ENCODE results near the gene PPM1L.
"Not testable (repeated sequence)": the region's sequence is repeated elsewhere in the genome, so short reads cannot be mapped to it uniquely, and the experiment has no call there.

Gene PPM1L

GRCh38 chr3:160941885-160942494 is 186.0 kb downstream of the PPM1L start:
- DNase-seq: no peak

GRCh38 chr3:160943996-160944395 is 188.0 kb downstream of the PPM1L start:
- no peak for DNase-seq

- no peak for DNase-seq
These were observed 189.3 kb downstream of the PPM1L start for GRCh38 chr3:160945336-160945735.

- DNase-seq: no peak
These were observed 192.2 kb downstream of the PPM1L start for GRCh38 chr3:160948273-160948672.

- no peak for DNase-seq
These were observed 193.4 kb downstream of the PPM1L start for GRCh38 chr3:160949460-160949859.

GRCh38 chr3:160950542-160950941 is 194.5 kb downstream of the PPM1L start:
- no peak for DNase-seq

DNA sequence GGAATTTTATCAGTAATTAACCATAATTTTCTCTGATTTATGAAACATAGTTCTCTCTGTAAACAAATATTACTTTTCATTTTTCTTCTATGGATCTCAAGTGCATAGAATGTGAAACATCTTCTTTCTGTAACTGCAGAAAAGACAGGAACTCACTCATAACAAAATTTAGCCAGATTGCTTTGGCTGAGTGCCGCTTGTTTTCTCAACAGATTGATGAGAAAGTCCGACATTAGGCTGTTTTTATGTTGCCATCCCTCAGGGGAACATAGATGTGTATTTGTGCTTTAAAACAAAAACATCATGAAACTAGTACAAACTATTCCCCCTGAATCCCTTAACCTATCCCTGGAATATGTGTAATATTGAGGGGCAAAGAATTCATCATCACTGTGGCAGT is 194.9 kb downstream of the PPM1L start:
- DNase-seq: no peak

GRCh38 chr3:160951642-160952487 is 195.8 kb downstream of the PPM1L start:
- DNase-seq: no peak

GRCh38 chr3:160953686-160954085 is 197.7 kb downstream of the PPM1L start:
- DNase-seq: no peak

- DNase-seq: no peak
These were observed 200.8 kb downstream of the PPM1L start for GRCh38 chr3:160956785-160957184.

DNA sequence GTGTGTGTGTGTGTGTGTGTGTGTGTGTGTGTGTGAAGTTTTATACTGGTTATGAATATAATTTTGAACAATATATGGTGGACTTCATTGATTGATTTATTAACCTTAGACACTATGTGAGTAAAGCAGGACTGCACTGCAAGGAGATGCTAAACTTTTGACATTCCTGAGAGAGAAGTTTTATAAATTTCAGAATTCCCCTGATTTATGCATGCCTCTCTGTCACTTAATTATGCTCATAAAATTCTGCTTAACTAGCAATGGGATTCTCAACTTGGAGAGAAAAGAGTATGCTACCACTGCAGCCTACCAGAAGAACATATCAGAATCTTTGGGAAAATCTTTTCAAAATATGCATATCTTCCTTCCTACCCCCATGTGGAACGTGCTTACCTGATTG is 204.5 kb downstream of the PPM1L start:
- DNase-seq: no peak

GRCh38 chr3:160963949-160964348 is 207.9 kb downstream of the PPM1L start:
- DNase-seq: no peak

GRCh38 chr3:160968761-160969160 is 212.7 kb downstream of the PPM1L start:
- DNase-seq: no peak

DNA sequence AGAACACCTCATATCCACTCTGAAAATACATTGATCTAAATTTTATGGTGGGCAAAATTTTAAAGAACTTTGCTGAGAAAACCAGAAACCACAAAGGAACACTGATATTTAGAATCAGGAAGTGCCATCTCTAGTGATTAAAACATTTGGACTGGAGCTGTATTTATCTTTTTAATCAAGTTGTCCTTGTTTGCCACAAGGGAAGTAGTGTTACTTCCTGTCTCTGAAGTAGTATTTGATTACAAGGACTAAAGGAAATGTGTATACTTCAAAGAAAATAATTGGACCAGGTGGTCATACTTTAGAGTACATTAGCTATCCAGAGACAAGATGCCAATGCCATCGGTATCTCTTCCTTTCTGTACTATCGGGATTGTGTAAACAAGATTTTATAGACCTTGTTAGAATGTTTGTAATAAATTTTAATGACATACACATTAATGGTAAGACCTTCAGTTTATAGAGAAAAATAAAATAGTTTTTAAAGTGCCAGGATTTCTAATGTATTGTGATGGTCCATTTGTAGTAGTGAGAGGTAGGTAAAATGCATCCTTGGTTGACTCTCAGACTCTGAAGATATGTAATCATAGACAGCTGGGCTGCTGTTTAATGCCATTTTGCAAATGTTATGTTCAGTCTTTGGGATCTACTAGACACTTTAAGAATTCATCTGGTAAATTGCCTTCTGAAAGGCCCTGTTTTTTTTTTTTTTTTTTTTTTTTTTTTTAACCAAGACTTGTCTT is 217.2 kb downstream of the PPM1L start:
- no peak for DNase-seq

DNA sequence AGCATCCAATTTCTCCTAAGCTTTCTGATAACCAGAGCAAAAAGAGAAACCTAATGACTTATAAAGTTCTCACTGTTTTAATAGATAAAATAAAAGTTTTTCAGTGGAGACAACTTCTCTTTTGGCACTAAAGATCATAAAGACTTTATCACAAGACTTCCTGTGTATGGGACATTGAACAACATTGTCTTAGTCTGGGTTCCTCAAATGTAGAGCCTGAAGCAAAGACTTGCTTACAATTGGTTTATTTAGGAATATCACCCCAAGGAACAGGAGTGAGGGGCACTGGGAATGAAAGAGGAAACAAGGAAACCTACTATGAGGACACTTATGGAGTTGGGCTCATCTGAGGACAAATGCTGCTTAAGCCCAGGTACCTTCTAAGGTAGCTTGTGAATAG is 221.7 kb downstream of the PPM1L start:
- DNase-seq: no peak

- DNase-seq: no peak
These were observed 224.7 kb downstream of the PPM1L start for GRCh38 chr3:160980740-160981139.

DNA sequence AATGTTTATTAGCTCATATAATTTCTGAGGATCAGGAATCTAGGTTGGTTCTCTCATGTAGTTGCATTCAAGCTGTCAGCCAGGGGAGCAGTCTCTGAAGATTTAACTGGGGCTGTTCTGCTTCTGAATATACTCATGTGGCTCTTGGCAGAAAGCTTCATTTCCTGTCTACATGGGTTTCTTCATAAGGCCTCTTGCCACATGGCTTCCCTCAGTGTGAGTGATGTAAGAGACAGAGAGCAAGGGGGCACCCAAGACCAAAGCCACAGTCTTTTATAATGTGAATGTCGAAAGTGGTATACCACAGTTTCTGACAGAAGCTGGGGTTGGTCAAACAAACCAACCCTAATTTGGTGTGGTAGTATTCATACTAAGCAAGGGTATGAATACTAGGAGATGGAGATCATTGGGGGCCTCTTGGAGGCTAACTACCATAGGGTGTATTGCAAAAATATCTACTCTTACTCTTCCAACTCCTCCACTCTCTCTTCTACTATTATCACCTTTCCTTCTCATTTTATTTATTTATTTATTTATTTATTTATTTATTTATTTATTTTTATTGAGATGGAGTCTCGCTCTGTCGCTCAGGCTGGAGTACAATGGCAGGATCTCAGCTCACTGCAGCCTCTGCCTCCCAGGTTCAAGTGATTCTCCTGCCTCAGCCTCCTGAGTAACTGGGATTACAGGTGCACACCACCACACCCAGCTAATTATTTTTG is 225.3 kb downstream of the PPM1L start:
- no peak for DNase-seq

GRCh38 chr3:160982491-160982890 is 226.5 kb downstream of the PPM1L start:
- no peak for DNase-seq

- not testable (repeated sequence) for DNase-seq
These were observed 227.9 kb downstream of the PPM1L start for GRCh38 chr3:160983900-160984299.

DNA sequence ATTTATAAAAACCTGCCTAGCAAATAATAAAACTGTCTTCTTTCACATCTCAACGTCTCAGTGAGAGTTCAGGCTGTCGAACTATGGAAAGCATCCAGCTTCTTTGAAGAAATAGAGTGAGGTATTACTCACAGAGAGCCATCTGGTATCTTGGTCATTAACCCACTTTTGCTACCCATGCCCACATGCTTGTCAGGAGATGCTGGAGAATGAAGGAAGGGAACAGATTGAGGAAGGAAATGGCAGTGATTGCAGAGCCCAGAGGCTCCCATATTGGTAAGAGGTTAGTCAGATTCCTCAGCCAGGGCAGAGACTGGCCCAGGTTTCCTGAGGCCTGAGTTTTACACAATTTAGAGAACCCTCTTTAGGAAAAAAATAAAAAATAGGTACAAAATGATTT is 230.0 kb downstream of the PPM1L start:
- no peak for DNase-seq

DNA sequence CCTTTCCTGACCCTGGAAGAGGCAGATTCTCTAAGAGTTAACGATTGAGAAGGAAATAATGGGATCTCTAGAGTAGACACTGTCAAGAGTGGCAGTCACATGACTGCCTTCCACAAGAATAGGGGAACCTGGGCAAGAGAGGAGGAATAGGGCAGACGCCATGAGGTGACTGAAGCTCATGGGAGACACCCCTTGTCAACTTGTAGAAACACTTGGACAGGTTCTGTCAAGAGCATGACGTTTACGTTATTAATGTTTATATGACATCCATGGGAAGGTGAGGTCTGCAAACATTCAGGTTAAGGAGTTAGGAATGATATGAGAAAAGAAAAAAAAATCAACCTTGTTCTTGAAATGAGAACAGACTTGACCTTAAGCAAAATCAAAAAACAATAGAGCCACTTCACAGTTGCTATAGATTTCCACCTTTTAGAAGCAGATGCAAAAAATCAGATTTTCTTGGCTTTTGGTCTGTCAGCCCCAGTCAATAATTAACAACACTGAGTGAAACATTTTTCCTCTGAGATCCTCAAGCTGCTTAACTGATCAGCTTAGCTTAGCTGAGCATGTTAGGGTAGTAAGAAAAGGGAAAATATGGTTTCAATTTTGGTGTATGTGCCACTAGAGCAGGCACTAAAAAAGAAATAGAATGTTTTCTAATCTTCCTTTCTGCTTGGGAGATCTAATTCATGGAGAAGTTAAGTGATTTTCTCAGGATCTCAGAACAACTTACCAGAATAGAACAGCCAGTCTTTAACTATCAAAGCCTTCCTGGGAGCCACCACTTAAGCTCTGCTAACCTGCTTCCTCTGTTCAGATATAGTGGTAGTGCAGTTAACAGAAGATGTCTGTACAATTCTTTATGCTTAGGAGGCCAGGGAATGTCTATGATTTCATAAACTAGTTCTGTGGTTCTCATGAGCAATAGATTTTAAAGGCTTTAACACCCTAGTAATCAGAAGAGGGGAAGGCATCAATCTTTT is 232.2 kb downstream of the PPM1L start:
- DNase-seq: no peak

GRCh38 chr3:160990446-160990845 is 234.4 kb downstream of the PPM1L start:
- no peak for DNase-seq

Measured in NCI-H345 (cell line).